T-helper 2 cell treated with Interferon-gamma antibody and Interleukin-4, amounts not matched to agents 5 μg/mL and 100 μg/mL, for 36 hours (primary cell): ENCODE data around the gene MDC1.
"Not testable (repeated sequence)": the region's sequence is repeated elsewhere in the genome, so short reads cannot be mapped to it uniquely, and the experiment has no call there.

ENCODE experiments used
- DNase-seq: peaks from one replicate; pipeline ENCODE4 v3.0.0; 2021; ENCODE audit warnings: low spot score
- H3K27ac Mint-ChIP-seq: one replicate; pipeline ENCODE4 v1.8.0; 2021; ENCODE audit warnings: mild to moderate bottlenecking, mixed read lengths
- H3K27me3 Mint-ChIP-seq: one replicate; pipeline ENCODE4 v1.8.0; 2021; ENCODE audit warnings: low read depth, mixed read lengths
- H3K36me3 Mint-ChIP-seq: one replicate; pipeline ENCODE4 v1.8.0; 2021; ENCODE audit warnings: low read depth, mixed read lengths
- H3K4me1 Mint-ChIP-seq: one replicate; pipeline ENCODE4 v1.8.0; 2021; ENCODE audit warnings: low read depth, mixed read lengths
- H3K4me3 Mint-ChIP-seq: one replicate; pipeline ENCODE4 v1.8.0; 2022; ENCODE audit warnings: mild to moderate bottlenecking, moderate library complexity, mixed read lengths
- H3K9me3 Mint-ChIP-seq: one replicate; pipeline ENCODE4 v1.8.0; 2021; ENCODE audit warnings: mixed read lengths

MDC1 gene

GRCh38 chr6:30756405-30757003, 39.4 kb upstream of the MDC1 start:
- not testable (repeated sequence) for DNase-seq, H3K4me3 Mint-ChIP-seq, H3K36me3 Mint-ChIP-seq, H3K4me1 Mint-ChIP-seq, H3K27ac Mint-ChIP-seq, H3K27me3 Mint-ChIP-seq, H3K9me3 Mint-ChIP-seq

- no peak for DNase-seq
- H3K27me3 Mint-ChIP-seq = no peaks in the 10 kb centered on the region
- no peak overlapping the region for H3K27ac Mint-ChIP-seq
- no peaks in the 10 kb centered on the region for H3K9me3 Mint-ChIP-seq
- no peaks in the 10 kb centered on the region for H3K36me3 Mint-ChIP-seq
- peaks cover 9% of the 10 kb centered on the region for H3K4me1 Mint-ChIP-seq
- no peak overlapping the region for H3K4me3 Mint-ChIP-seq
These were observed 37.5 kb upstream of the MDC1 start for GRCh38 chr6:30754631-30755030.

GRCh38 chr6:30752157-30752927, 35.3 kb upstream of the MDC1 start:
- no peak for DNase-seq
- Mint-ChIP-seq H3K9me3 (no peaks in the 10 kb centered on the region), H3K27me3 (no peaks in the 10 kb centered on the region), H3K27ac (no peak overlapping the region), H3K4me1 (peaks cover 10% of the 10 kb centered on the region), H3K36me3 (no peaks in the 10 kb centered on the region), H3K4me3 (no peak overlapping the region)

- Mint-ChIP-seq H3K9me3 (no peaks in the 10 kb centered on the region), H3K27ac (no peak overlapping the region), H3K4me1 (peaks cover 10% of the 10 kb centered on the region), H3K36me3 (no peaks in the 10 kb centered on the region), H3K27me3 (no peaks in the 10 kb centered on the region), H3K4me3 (no peak overlapping the region)
- DNase-seq = no peak
These were observed 33.2 kb upstream of the MDC1 start for GRCh38 chr6:30750379-30750668.

GRCh38 chr6:30749554-30750378, 32.7 kb upstream of the MDC1 start:
- Mint-ChIP-seq H3K4me1 (peaks cover 14% of the 10 kb centered on the region), H3K27me3 (no peaks in the 10 kb centered on the region), H3K9me3 (no peaks in the 10 kb centered on the region), H3K27ac (no peak overlapping the region), H3K4me3 (no peak overlapping the region), H3K36me3 (no peaks in the 10 kb centered on the region)
- DNase-seq = no peak

- no peak for DNase-seq
- no peak overlapping the region for H3K4me3 Mint-ChIP-seq
- H3K36me3 Mint-ChIP-seq = no peaks in the 10 kb centered on the region
- no peaks in the 10 kb centered on the region for H3K9me3 Mint-ChIP-seq
- peaks cover 16% of the 10 kb centered on the region for H3K4me1 Mint-ChIP-seq
- no peak overlapping the region for H3K27ac Mint-ChIP-seq
- no peaks in the 10 kb centered on the region for H3K27me3 Mint-ChIP-seq
These were observed 31.9 kb upstream of the MDC1 start for GRCh38 chr6:30748851-30749540.

GRCh38 chr6:30747902-30748769, 31.1 kb upstream of the MDC1 start:
- H3K4me3 Mint-ChIP-seq = no peak overlapping the region
- no peaks in the 10 kb centered on the region for H3K27me3 Mint-ChIP-seq
- H3K36me3 Mint-ChIP-seq = peaks cover 3% of the 10 kb centered on the region
- H3K4me1 Mint-ChIP-seq = peaks cover 24% of the 10 kb centered on the region
- no peak overlapping the region for H3K27ac Mint-ChIP-seq
- no peaks in the 10 kb centered on the region for H3K9me3 Mint-ChIP-seq
- no peak for DNase-seq

- DNase-seq = no peak
- Mint-ChIP-seq H3K27ac (no peak overlapping the region), H3K27me3 (no peaks in the 10 kb centered on the region), H3K36me3 (peaks cover 3% of the 10 kb centered on the region), H3K4me1 (peaks cover 25% of the 10 kb centered on the region), H3K4me3 (no peak overlapping the region), H3K9me3 (no peaks in the 10 kb centered on the region)
These were observed 30.2 kb upstream of the MDC1 start for GRCh38 chr6:30747300-30747687.

GRCh38 chr6:30744054-30744805, 27.1 kb upstream of the MDC1 start, which contains the start of gene IER3:
Gene IER3 (minus strand): TSS chr6:30744547. CDS start chr6:30744518, 29 bp downstream.
- Mint-ChIP-seq H3K9me3 (no peaks in the 10 kb centered on the region), H3K27me3 (no peaks in the 10 kb centered on the region), H3K4me3 (peak within 1 kb of the TSS; percentile 95), H3K36me3 (peaks cover 32% of the 10 kb centered on the region), H3K4me1 (peaks cover 45% of the 10 kb centered on the region), H3K27ac (peak within 1 kb of the TSS; percentile 92)
- peak; percentile 89 for DNase-seq

GRCh38 chr6:30743099-30744053, 26.3 kb upstream of the MDC1 start:
- no peaks in the 10 kb centered on the region for H3K27me3 Mint-ChIP-seq
- peak; percentile 47 for DNase-seq
- H3K4me1 Mint-ChIP-seq = peaks cover 50% of the 10 kb centered on the region
- H3K36me3 Mint-ChIP-seq = peaks cover 40% of the 10 kb centered on the region
- peak overlapping the region; percentile 95 for H3K4me3 Mint-ChIP-seq
- H3K27ac Mint-ChIP-seq = peak overlapping the region; percentile 92
- H3K9me3 Mint-ChIP-seq = no peaks in the 10 kb centered on the region

- peaks cover 48% of the 10 kb centered on the region for H3K36me3 Mint-ChIP-seq
- peak; percentile 98 for DNase-seq
- peak within 1 kb of the TSS; percentile 92 for H3K27ac Mint-ChIP-seq
- H3K4me1 Mint-ChIP-seq = peaks cover 53% of the 10 kb centered on the region
- no peaks in the 10 kb centered on the region for H3K9me3 Mint-ChIP-seq
- H3K27me3 Mint-ChIP-seq = no peaks in the 10 kb centered on the region
- H3K4me3 Mint-ChIP-seq = peak within 1 kb of the TSS; percentile 95
These were observed 25.4 kb upstream of the MDC1 start, which contains the start of gene FLOT1 for GRCh38 chr6:30742316-30743098. Gene FLOT1 (minus strand): TSS chr6:30742687. CDS start chr6:30742189, 498 bp downstream.
